ENCODE data around the gene RSRP1. TPM values are rescaled to one million over a fixed set of nuclear protein-coding genes. Genes with fewer than 3 reads are reported as not detected.

The RSRP1 gene
- total and polyA plus RNA-seq, 2 experiments from 2014 or later: 91.4 to 93.7 TPM

DNA sequence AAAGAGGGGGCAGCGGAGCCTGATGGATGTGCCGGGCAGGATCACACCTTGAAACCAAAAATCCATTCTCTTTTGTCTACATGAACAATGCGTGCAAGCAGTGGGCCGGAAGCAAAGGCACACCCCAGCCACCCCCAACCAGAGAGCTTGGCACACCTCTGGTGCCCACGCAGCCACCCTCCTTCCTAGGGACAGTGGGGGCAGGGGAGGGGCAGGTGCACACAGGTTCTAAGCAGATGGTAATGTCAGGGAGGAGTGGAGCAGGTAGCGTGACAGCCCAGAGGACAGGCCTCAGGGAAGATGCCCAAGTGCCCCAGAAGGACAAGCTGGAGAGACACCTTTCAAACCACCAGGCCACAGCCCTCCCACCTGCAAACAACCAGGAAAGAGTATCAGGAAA, 51.4 kb downstream of the RSRP1 start (continued):
- TF ChIP-seq, protein P1, sequence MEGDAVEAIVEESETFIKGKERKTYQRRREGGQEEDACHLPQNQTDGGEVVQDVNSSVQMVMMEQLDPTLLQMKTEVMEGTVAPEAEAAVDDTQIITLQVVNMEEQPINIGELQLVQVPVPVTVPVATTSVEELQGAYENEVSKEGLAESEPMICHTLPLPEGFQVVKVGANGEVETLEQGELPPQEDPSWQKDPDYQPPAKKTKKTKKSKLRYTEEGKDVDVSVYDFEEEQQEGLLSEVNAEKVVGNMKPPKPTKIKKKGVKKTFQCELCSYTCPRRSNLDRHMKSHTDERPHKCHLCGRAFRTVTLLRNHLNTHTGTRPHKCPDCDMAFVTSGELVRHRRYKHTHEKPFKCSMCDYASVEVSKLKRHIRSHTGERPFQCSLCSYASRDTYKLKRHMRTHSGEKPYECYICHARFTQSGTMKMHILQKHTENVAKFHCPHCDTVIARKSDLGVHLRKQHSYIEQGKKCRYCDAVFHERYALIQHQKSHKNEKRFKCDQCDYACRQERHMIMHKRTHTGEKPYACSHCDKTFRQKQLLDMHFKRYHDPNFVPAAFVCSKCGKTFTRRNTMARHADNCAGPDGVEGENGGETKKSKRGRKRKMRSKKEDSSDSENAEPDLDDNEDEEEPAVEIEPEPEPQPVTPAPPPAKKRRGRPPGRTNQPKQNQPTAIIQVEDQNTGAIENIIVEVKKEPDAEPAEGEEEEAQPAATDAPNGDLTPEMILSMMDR (conservative IDR thresholded peaks at IDR 0.05; ENCODE audit: low read depth in 2 of 2): no peak
- no peak for TF ChIP-seq JUNB (IDR thresholded peaks at IDR 0.05; ENCODE audit: unreplicated experiment)
- no peak for TF ChIP-seq NANOG (IDR thresholded peaks at IDR 0.05; ENCODE audit: borderline replicate concordance)
- no peak for TF ChIP-seq EZH2 (IDR thresholded peaks at IDR 0.05; ENCODE audit: low read depth, unreplicated experiment)
- TF ChIP-seq POLR2AphosphoS5 (IDR thresholded peaks at IDR 0.05; ENCODE audit: low read depth): no peak
- no peak for TF ChIP-seq ZNF114 (CRISPR knock-in tag; IDR thresholded peaks at IDR 0.05)
- no peak for TF ChIP-seq EZH2phosphoT487 (IDR thresholded peaks at IDR 0.05; ENCODE audit: unreplicated experiment)
- TF ChIP-seq, protein P2, sequence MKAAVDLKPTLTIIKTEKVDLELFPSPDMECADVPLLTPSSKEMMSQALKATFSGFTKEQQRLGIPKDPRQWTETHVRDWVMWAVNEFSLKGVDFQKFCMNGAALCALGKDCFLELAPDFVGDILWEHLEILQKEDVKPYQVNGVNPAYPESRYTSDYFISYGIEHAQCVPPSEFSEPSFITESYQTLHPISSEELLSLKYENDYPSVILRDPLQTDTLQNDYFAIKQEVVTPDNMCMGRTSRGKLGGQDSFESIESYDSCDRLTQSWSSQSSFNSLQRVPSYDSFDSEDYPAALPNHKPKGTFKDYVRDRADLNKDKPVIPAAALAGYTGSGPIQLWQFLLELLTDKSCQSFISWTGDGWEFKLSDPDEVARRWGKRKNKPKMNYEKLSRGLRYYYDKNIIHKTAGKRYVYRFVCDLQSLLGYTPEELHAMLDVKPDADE (IDR thresholded peaks at IDR 0.05): no peak
- no peak for TF ChIP-seq CREB1 (CRISPR knock-in tag; IDR thresholded peaks at IDR 0.05; ENCODE audit: low read depth)

DNA sequence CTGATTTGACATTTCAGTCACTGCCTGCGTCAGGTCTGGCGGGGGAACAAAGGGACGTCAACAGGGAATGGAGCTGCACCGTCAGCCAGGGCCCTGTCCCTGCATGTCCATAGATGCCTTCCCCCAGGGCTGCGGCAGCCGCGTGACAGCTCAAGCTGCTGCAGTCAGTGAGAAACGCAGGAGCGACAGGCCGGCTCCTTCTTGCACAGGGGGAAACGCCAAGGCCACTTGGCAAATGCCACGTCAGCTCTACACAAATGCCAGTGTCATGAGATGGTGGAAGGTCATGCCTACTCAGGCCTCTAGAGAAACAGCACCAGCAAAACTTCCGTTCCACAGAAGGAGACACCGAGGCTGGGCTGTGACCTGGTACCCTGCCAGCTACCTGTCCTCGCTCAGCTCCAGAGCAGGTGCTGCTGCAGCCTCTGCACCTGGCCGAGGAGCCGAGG, 52.7 kb downstream of the RSRP1 start:
- ATAC-seq (no peak), DNase-seq (ENCODE audit: low spot score) (no peak)
- Histone ChIP-seq H3K4me1 (ENCODE audit: insufficient read depth) (no peaks in the 10 kb centered on the region), H3K4me2 (no peak overlapping the region), H2AFZ (no peak overlapping the region; the same call in 1 of the 2 replicates), H3K27me3 (ENCODE audit: insufficient read depth) (no peaks in the 10 kb centered on the region), H3K9me2 (ENCODE audit: insufficient read depth) (no peaks in the 10 kb centered on the region), H3K36me3 (ENCODE audit: insufficient read depth) (no peaks in the 10 kb centered on the region), H3F3A (replicated peaks; ENCODE audit: low read depth) (no peaks in the 10 kb centered on the region), H3K4me3 (no peak overlapping the region), H3K27ac (ENCODE audit: low read depth) (no peak overlapping the region), H4K20me1 (replicated peaks; ENCODE audit: insufficient read depth) (no peaks in the 10 kb centered on the region), H3K79me2 (replicated peaks; ENCODE audit: insufficient read depth) (no peaks in the 10 kb centered on the region)
- Mint-ChIP-seq H3K27ac (no peak overlapping the region), H3K4me1 (peaks cover 11% of the 10 kb centered on the region), H3K4me3 (no peak overlapping the region), H3K9me3 (no peaks in the 10 kb centered on the region), H3K27me3 (ENCODE audit: insufficient read depth, low read depth, poor library complexity) (peaks cover 3% of the 10 kb centered on the region), H3K36me3 (ENCODE audit: low read depth) (no peaks in the 10 kb centered on the region; the same call in 2 of the 3 replicates)
- TF ChIP-seq, protein P2 (IDR thresholded peaks at IDR 0.05): no peak
- TF ChIP-seq STAT1 (IDR thresholded peaks at IDR 0.05; ENCODE audit: unreplicated experiment) (no peak), NANOG (IDR thresholded peaks at IDR 0.05; ENCODE audit: borderline replicate concordance) (no peak), POLR2AphosphoS5 (IDR thresholded peaks at IDR 0.05; ENCODE audit: low read depth) (no peak), CREB1 (CRISPR knock-in tag; IDR thresholded peaks at IDR 0.05; ENCODE audit: low read depth) (no peak), ZNF331 (CRISPR knock-in tag; IDR thresholded peaks at IDR 0.05; ENCODE audit: low read depth) (no peak), EZH2phosphoT487 (IDR thresholded peaks at IDR 0.05; ENCODE audit: unreplicated experiment) (no peak), EZH2 (IDR thresholded peaks at IDR 0.05; ENCODE audit: low read depth, unreplicated experiment) (no peak)
- TF ChIP-seq, protein P3, sequence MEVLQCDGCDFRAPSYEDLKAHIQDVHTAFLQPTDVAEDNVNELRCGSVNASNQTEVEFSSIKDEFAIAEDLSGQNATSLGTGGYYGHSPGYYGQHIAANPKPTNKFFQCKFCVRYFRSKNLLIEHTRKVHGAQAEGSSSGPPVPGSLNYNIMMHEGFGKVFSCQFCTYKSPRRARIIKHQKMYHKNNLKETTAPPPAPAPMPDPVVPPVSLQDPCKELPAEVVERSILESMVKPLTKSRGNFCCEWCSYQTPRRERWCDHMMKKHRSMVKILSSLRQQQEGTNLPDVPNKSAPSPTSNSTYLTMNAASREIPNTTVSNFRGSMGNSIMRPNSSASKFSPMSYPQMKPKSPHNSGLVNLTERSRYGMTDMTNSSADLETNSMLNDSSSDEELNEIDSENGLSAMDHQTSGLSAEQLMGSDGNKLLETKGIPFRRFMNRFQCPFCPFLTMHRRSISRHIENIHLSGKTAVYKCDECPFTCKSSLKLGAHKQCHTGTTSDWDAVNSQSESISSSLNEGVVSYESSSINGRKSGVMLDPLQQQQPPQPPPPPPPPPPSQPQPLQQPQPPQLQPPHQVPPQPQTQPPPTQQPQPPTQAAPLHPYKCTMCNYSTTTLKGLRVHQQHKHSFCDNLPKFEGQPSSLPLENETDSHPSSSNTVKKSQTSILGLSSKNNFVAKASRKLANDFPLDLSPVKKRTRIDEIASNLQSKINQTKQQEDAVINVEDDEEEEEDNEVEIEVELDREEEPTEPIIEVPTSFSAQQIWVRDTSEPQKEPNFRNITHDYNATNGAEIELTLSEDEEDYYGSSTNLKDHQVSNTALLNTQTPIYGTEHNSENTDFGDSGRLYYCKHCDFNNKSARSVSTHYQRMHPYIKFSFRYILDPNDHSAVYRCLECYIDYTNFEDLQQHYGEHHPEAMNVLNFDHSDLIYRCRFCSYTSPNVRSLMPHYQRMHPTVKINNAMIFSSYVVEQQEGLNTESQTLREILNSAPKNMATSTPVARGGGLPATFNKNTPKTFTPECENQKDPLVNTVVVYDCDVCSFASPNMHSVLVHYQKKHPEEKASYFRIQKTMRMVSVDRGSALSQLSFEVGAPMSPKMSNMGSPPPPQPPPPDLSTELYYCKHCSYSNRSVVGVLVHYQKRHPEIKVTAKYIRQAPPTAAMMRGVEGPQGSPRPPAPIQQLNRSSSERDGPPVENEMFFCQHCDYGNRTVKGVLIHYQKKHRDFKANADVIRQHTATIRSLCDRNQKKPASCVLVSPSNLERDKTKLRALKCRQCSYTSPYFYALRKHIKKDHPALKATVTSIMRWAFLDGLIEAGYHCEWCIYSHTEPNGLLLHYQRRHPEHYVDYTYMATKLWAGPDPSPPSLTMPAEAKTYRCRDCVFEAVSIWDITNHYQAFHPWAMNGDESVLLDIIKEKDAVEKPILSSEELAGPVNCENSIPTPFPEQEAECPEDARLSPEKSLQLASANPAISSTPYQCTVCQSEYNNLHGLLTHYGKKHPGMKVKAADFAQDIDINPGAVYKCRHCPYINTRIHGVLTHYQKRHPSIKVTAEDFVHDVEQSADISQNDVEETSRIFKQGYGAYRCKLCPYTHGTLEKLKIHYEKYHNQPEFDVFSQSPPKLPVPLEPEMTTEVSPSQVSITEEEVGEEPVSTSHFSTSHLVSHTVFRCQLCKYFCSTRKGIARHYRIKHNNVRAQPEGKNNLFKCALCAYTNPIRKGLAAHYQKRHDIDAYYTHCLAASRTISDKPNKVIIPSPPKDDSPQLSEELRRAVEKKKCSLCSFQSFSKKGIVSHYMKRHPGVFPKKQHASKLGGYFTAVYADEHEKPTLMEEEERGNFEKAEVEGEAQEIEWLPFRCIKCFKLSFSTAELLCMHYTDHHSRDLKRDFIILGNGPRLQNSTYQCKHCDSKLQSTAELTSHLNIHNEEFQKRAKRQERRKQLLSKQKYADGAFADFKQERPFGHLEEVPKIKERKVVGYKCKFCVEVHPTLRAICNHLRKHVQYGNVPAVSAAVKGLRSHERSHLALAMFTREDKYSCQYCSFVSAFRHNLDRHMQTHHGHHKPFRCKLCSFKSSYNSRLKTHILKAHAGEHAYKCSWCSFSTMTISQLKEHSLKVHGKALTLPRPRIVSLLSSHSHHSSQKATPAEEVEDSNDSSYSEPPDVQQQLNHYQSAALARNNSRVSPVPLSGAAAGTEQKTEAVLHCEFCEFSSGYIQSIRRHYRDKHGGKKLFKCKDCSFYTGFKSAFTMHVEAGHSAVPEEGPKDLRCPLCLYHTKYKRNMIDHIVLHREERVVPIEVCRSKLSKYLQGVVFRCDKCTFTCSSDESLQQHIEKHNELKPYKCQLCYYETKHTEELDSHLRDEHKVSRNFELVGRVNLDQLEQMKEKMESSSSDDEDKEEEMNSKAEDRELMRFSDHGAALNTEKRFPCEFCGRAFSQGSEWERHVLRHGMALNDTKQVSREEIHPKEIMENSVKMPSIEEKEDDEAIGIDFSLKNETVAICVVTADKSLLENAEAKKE (CRISPR knock-in tag; IDR thresholded peaks at IDR 0.05): no peak
- TF ChIP-seq, protein P1 (conservative IDR thresholded peaks at IDR 0.05; ENCODE audit: low read depth in 2 of 2): no peak
